AG08396 (cell line): ENCODE measurements around the gene SIRPB2.

Experiments
- DNase-seq: peaks from one replicate; pipeline ENCODE4 v3.0.0; 2012; ENCODE audit warnings: low spot score, mixed read lengths

SIRPB2 gene

GRCh38 chr20:1440024-1440423 lies 51.2 kb downstream of the SIRPB2 start:
- no peak for DNase-seq

- no peak for DNase-seq
Observed at GRCh38 chr20:1438361-1438760, 52.9 kb downstream of the SIRPB2 start.

- DNase-seq: peak; percentile 66
Observed at GRCh38 chr20:1437235-1437904, 53.9 kb downstream of the SIRPB2 start.

- no peak for DNase-seq
Observed at GRCh38 chr20:1436263-1436662, 55.0 kb downstream of the SIRPB2 start.

GRCh38 chr20:1435337-1435699 lies 55.9 kb downstream of the SIRPB2 start:
- DNase-seq: no peak

GRCh38 chr20:1434571-1435336 lies 56.5 kb downstream of the SIRPB2 start:
- DNase-seq: peak; percentile 52

GRCh38 chr20:1431158-1431557 lies 60.1 kb downstream of the SIRPB2 start:
- DNase-seq: no peak

- DNase-seq: no peak
Observed at GRCh38 chr20:1430004-1430451, 61.2 kb downstream of the SIRPB2 start.

GRCh38 chr20:1429143-1429728 lies 62.0 kb downstream of the SIRPB2 start:
- DNase-seq: no peak

GRCh38 chr20:1427457-1428054 lies 63.7 kb downstream of the SIRPB2 start:
- no peak for DNase-seq

- DNase-seq: no peak
Observed at GRCh38 chr20:1426231-1426849, 64.9 kb downstream of the SIRPB2 start.
